Gastrocnemius medialis (tissue), 4 donors: ENCODE results near the gene RBBP8NL. TPM values are rescaled to one million over a fixed set of nuclear protein-coding genes. Genes with fewer than 3 reads are reported as not detected.

Experiments
- ATAC-seq, 2 donors: fragments of 150-250 bp; one replicate each; pipeline ENCODE4 v1.9.1; 2016
- DNase-seq, 2 donors: peaks; one replicate each; pipeline ENCODE4 v3.0.0-alpha.2; 2019
- H3K27ac ChIP-seq, 4 donors: fragments of 200-600 bp; sonication (generic); 1 replicate in 1 of 4; 2 replicates in 3 of 4; pipeline ENCODE4 v1.5.1; 2016 to 2018; ENCODE audit warnings: mild to moderate bottlenecking in 2 of 4, moderate library complexity in 1 of 4
- H3K27me3 ChIP-seq, 3 donors: fragments of 200-600 bp; sonication (generic) in 2 of 3; 1 replicate in 1 of 3; 2 replicates in 2 of 3; pipeline versions ENCODE4 v1.5.1 to v1.6.0; 2016 to 2019; ENCODE audit warnings: mild to moderate bottlenecking in 1 of 3, moderate library complexity in 1 of 3
- H3K36me3 ChIP-seq, 2 donors: fragments of 200-600 bp; sonication (generic) in 1 of 2; one replicate each; pipeline ENCODE4 v1.5.1; 2017 to 2018
- H3K4me1 ChIP-seq, 2 donors: fragments of 200-600 bp; sonication (generic) in 1 of 2; one replicate each; pipeline ENCODE4 v1.5.1; 2016 to 2017; ENCODE audit warnings: mild to moderate bottlenecking in 2 of 2
- H3K4me3 ChIP-seq, 4 donors: fragments of 200-600 bp; sonication (generic) in 3 of 4; 1 replicate in 1 of 4; 2 replicates in 3 of 4; pipeline ENCODE4 v1.5.1; 2016 to 2019; ENCODE audit warnings: mild to moderate bottlenecking in 2 of 4
- H3K9me3 ChIP-seq, 3 donors: fragments of 200-600 bp; sonication (generic) in 2 of 3; 1 replicate in 1 of 3; 2 replicates in 2 of 3; pipeline ENCODE4 v1.5.1; 2016 to 2019
- CTCF ChIP-seq, 5 experiments: fragments of 450-650 bp in 3 of 5; fragments of 200-600 bp in 2 of 5; sonication (generic) in 2 of 5; IDR thresholded peaks in 4 of 5; conservative IDR thresholded peaks in 1 of 5; 1 replicate in 4 of 5; 2 replicates in 1 of 5; pipeline ENCODE4 v1.5.1; 2016 to 2019; ENCODE audit warnings: antibody characterized with exemption in 5 of 5, mild to moderate bottlenecking in 3 of 5, moderate library complexity in 3 of 5
- POLR2A ChIP-seq, 2 donors: fragments of 450-650 bp; IDR thresholded peaks; one replicate each; pipeline ENCODE4 v1.6.1; 2017; ENCODE audit warnings: antibody characterized with exemption in 2 of 2, mild to moderate bottlenecking in 2 of 2, moderate library complexity in 2 of 2
- in situ Hi-C, 4 donors: fragments of 200-750 bp; cut with MboI; loops; one replicate each; pipeline versions ENCODE4 v1.15.0 to v1.8.0; 2017; ENCODE audit warnings: low sequenced_read_pairs in 4 of 4
- intact Hi-C: fragments of 100-400 bp; cut with DNase I; formaldehyde crosslinking; loops from one replicate; pipeline ENCODE4 v1.15.1; 2023; ENCODE audit warnings: low total_unique reads
- total RNA-seq, 4 donors: library from RNA; depleted of rRNA; stranded (reverse); fragments of >200 nt; gene quantifications; one replicate each; pipeline versions ENCODE4 v1.1.0 to v1.2.3, GENCODE V29; 2016

RBBP8NL gene
- total RNA-seq, 4 donors from 2014 or later = not detected

DNA sequence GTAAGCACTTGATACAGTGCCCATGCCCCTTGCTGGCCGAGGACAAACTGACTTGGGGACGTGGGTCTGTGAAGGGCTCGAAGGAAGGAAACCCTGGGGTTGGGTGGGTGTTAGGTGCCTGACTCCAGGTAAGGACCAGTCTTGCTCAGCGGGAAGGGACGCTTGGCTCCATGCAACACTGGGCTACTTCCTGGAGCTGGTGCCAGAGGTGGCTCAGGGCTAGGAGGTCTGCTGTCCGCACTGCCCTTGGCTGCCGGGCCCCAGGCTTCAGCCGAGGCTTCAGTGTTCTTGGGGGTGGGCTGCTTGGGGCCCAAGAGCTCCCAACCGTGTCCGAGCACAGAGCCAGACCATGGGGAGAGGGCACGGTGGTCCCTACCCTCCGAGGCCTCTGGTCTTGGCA lies 43.1 kb upstream of the RBBP8NL start:
- no peaks in the 10 kb centered on the region for H3K36me3 ChIP-seq
- no peak for ATAC-seq
- no peak for TF ChIP-seq CTCF (IDR thresholded peaks at IDR 0.05 in 4 of 5, conservative IDR thresholded peaks at IDR 0.05 in 1 of 5)
- no peak for TF ChIP-seq POLR2A (IDR thresholded peaks at IDR 0.05)
- peaks cover 33 to 41% (median 37%) of the 10 kb centered on the region in 3 donors for H3K27me3 ChIP-seq
- H3K4me3 ChIP-seq = no peak overlapping the region
- in situ Hi-C loops = no loop called here
- H3K27ac ChIP-seq = no peak overlapping the region
- DNase-seq = no peak
- no peaks in the 10 kb centered on the region for H3K9me3 ChIP-seq
- intact Hi-C loops = no loop called here
- no peaks in the 10 kb centered on the region for H3K4me1 ChIP-seq

DNA sequence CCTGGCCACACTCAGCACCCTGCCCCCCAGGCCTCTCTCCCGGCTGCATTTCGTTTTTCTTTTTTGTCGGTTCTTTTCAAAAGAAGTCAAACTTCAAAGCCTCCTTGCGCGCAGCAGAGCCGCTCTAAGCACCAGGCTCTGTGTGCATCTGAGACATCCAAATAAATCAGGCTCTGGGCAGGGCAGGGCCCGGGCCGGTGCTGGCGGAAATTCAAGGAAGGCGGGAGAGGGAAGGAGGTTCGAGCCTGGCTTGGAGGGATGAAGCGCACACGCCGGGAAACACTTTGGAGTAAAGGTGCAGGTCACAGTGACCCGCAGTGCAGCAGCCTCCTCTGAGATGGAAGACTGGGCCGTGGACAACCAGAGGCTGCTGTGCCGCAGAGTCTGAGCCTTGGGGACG lies 42.7 kb upstream of the RBBP8NL start:
- Histone ChIP-seq H3K4me3 (no peak overlapping the region), H3K27ac (no peak overlapping the region), H3K4me1 (no peaks in the 10 kb centered on the region), H3K27me3 (peaks cover 28 to 38% (median 34%) of the 10 kb centered on the region in 3 donors), H3K9me3 (no peaks in the 10 kb centered on the region), H3K36me3 (no peaks in the 10 kb centered on the region)
- intact Hi-C loops = no loop called here
- DNase-seq (no peak), ATAC-seq (no peak)
- in situ Hi-C loops = no loop called here
- TF ChIP-seq CTCF (IDR thresholded peaks at IDR 0.05 in 4 of 5, conservative IDR thresholded peaks at IDR 0.05 in 1 of 5) = no peak
- no peak for TF ChIP-seq POLR2A (IDR thresholded peaks at IDR 0.05)

DNA sequence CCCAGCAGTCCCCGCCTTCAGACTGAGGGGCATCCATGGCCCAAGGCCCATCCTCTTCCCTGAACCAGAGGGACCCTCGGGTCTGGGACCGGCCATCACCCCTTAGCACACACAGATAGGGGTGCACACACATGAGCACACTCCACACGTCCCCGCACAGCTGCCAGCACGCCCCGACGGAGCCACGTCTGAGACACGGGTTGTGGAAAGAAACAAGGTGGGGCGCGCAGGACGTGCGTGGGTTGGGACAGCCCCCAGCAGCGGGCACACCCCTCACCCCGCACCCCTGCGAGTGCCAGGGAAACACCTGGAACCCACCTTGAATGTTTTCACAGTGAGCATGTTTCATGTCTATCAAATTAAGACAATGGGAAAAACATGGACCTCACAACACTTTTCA lies 42.0 kb upstream of the RBBP8NL start:
- Histone ChIP-seq H3K9me3 (no peaks in the 10 kb centered on the region), H3K27ac (no peak overlapping the region), H3K4me3 (no peak overlapping the region), H3K36me3 (no peaks in the 10 kb centered on the region), H3K27me3 (peaks cover 22 to 31% (median 27%) of the 10 kb centered on the region in 3 donors), H3K4me1 (no peaks in the 10 kb centered on the region)
- in situ Hi-C loops = no loop called here
- intact Hi-C loops = no loop called here
- ATAC-seq = no peak
- no peak for DNase-seq
- TF ChIP-seq POLR2A (IDR thresholded peaks at IDR 0.05) (no peak), CTCF (IDR thresholded peaks at IDR 0.05 in 4 of 5, conservative IDR thresholded peaks at IDR 0.05 in 1 of 5) (no peak)

DNA sequence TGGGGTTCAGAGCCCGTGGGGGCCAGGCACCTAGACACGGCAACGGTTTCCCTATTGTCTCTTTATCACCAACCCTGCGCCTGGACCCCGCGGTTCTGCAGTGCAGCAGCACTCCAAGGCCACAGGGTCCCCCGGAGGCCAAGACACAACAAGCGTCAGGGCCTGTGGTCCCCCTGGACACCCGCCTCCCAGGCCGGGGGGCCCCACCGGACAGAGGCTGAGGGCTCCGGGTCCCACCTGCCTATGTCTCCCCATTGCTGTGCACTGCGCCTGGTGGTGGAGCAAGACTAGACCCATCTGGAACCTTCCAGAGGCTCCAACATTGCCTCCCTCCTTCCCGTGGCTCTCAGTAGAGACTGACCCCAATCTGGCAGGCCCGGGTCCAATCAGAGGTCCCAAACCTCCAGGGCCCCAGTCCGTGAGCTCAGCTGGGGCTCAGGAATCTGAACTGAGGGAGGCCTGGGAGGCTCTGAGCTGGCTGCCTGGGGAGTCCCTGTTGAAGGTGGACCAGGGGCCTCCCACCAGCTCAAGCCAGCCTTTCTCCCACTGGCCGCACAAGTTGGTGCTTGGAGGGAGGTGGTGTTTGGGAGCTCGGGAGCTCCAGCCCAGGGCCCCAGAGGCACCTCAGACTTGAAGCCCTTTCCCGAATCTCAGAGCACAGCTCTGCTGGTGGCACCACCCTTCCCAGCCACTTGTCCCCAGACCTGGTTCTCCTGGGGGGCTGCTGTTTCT lies 39.6 kb upstream of the RBBP8NL start:
- Histone ChIP-seq H3K36me3 (no peaks in the 10 kb centered on the region), H3K4me1 (no peaks in the 10 kb centered on the region), H3K27ac (no peak overlapping the region), H3K9me3 (no peaks in the 10 kb centered on the region), H3K27me3 (peaks cover 8 to 15% (median 12%) of the 10 kb centered on the region in 3 donors), H3K4me3 (no peak overlapping the region)
- TF ChIP-seq CTCF (IDR thresholded peaks at IDR 0.05 in 4 of 5, conservative IDR thresholded peaks at IDR 0.05 in 1 of 5) (no peak), POLR2A (IDR thresholded peaks at IDR 0.05) (no peak)
- no peak for ATAC-seq
- no peak for DNase-seq
- intact Hi-C loops (no loop called here), in situ Hi-C loops (no loop called here)
